Peyer's patch (tissue), 4 donors: Measurements from ENCODE around the gene KLC1.

Experiments used
- POLR2A ChIP-seq, 2 donors: fragments of 450-650 bp; IDR thresholded peaks; one replicate each; pipeline ENCODE4 v1.5.1; 2017; ENCODE audit warnings: antibody characterized with exemption in 2 of 2, mild to moderate bottlenecking in 2 of 2, moderate library complexity in 2 of 2
- TF ChIP-seq, protein P1 (sequence below), 6 experiments: fragments of 450-650 bp in 4 of 6; fragments of 200-600 bp in 2 of 6; sonication (generic) in 1 of 6; IDR thresholded peaks; one replicate each; pipeline ENCODE4 v1.5.1; 2017 to 2019; ENCODE audit warnings: antibody characterized with exemption in 6 of 6, mild to moderate bottlenecking in 3 of 6, moderate library complexity in 1 of 6

- TF ChIP-seq, protein P1, sequence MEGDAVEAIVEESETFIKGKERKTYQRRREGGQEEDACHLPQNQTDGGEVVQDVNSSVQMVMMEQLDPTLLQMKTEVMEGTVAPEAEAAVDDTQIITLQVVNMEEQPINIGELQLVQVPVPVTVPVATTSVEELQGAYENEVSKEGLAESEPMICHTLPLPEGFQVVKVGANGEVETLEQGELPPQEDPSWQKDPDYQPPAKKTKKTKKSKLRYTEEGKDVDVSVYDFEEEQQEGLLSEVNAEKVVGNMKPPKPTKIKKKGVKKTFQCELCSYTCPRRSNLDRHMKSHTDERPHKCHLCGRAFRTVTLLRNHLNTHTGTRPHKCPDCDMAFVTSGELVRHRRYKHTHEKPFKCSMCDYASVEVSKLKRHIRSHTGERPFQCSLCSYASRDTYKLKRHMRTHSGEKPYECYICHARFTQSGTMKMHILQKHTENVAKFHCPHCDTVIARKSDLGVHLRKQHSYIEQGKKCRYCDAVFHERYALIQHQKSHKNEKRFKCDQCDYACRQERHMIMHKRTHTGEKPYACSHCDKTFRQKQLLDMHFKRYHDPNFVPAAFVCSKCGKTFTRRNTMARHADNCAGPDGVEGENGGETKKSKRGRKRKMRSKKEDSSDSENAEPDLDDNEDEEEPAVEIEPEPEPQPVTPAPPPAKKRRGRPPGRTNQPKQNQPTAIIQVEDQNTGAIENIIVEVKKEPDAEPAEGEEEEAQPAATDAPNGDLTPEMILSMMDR (IDR thresholded peaks at IDR 0.05) = no peak
- no peak for TF ChIP-seq POLR2A (IDR thresholded peaks at IDR 0.05)
Measured at GRCh38 chr14:103629503-103630121, 601 bp downstream of the KLC1 start.
